HG03095 (cell line): ENCODE data around the gene BAG2.

Experiments used
- ATAC-seq: cut with Tn5 transposase; IDR thresholded peaks from one replicate; pipeline ENCODE4 v1.9.1; 2021; ENCODE audit warnings: moderate library complexity; ENCODE audit not compliant: unreplicated experiment

BAG2 gene

GRCh38 chr6:57221191-57221935, 49.2 kb downstream of the BAG2 start:
- peak; percentile 72 for ATAC-seq

- peak; percentile 75 for ATAC-seq
These were observed 50.0 kb downstream of the BAG2 start, which contains the start of gene RAB23 for GRCh38 chr6:57221936-57222742. TSS of gene RAB23 (minus strand) at chr6:57222307. CDS start at chr6:57210380, 11,927 bp downstream.

DNA sequence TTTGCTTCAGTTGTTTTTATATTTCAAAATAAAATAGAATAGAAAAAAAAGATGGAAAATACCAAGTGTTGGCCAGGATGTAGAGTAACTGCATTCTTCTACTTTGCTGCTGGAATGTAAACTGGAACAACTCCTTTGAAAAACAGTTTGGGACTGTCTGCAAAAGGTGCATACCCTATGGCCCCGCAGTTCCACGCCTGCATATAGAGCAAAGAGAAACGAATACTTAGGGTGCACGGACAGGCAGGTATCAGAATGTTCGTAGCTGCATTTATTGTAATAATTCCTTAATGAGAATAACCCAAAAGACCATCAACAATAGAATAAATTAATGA, 50.6 kb downstream of the BAG2 start:
- no peak for ATAC-seq

- ATAC-seq: no peak
These were observed 52.8 kb downstream of the BAG2 start for GRCh38 chr6:57224769-57225515.

DNA sequence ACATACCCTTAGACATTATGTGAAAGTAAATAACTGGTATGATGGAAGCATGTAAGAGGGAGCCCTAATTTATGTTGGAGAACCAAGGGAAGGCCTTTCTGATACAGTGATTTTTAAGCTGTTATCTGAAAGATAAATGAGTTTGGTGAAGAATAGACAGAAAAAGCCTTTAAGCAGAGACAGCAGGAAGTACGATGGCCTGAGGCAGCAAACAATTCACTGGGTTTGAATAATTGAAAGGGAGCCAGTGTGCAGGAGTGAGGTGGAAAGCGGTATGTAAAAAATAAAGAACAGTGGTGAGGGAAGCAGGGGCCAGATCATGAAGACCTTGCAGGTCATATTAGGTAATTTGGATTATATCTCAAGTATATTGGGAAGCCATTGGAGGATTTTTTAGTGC, 54.1 kb downstream of the BAG2 start:
- no peak for ATAC-seq
